OCI-LY7 (cell line): Measurements from ENCODE around the gene CSH1. TPM values are rescaled to one million over a fixed set of nuclear protein-coding genes. Genes with fewer than 3 reads are reported as not detected.
"Not testable (repeated sequence)": the region's sequence is repeated elsewhere in the genome, so short reads cannot be mapped to it uniquely, and the experiment has no call there.

Experiments
- BruUV-seq: library from RNA; stranded (reverse); fragments of 400-500 nt; replicated peaks from 2 replicates; lab custom pipeline; 2021; lab: Mats Ljungman, UMichigan
- CTCF ChIA-PET: fragments of 300-600 bp; sonication (Branson Sonifier 250); formaldehyde crosslinking; loops from one replicate; lab custom pipeline; 2022; ENCODE audit warnings: antibody characterized with exemption; ENCODE audit not compliant: unreplicated experiment; lab: Charles Lee
- POLR2A ChIA-PET: fragments of 300-600 bp; sonication (Branson Sonifier 250); formaldehyde crosslinking; loops from one replicate; lab custom pipeline; 2022; ENCODE audit warnings: antibody characterized with exemption; lab: Charles Lee
- DNase-seq: peaks from one replicate; pipeline ENCODE4 v3.0.0-alpha.2; 2015; ENCODE audit warnings: low spot score
- H2AFZ ChIP-seq: fragments of 200-600 bp; sonication (generic), shearing (Covaris generic); 2 replicates; pipeline ENCODE4 v1.6.1; 2014; ENCODE audit warnings: mild to moderate bottlenecking, antibody characterized with exemption, low read length, moderate library complexity
- H3K27ac ChIP-seq: fragments of 200-600 bp; sonication (generic); 2 replicates; pipeline ENCODE4 v1.5.1; 2014; ENCODE audit warnings: mixed run types, low read depth, mild to moderate bottlenecking, moderate library complexity, low read length, inconsistent platforms; ENCODE audit not compliant: poor library complexity, severe bottlenecking
- H3K36me3 ChIP-seq: fragments of 200-600 bp; sonication (generic); 2 replicates; pipeline ENCODE4 v1.6.1; 2014; ENCODE audit warnings: mild to moderate bottlenecking, antibody characterized with exemption, low read length, moderate library complexity, mixed read lengths; ENCODE audit not compliant: insufficient read depth
- H3K4me1 ChIP-seq: fragments of 200-600 bp; sonication (generic); 2 replicates; pipeline ENCODE4 v1.5.1; 2014; ENCODE audit warnings: mild to moderate bottlenecking, low read length; ENCODE audit not compliant: insufficient read depth, poor library complexity, severe bottlenecking
- H3K4me2 ChIP-seq: fragments of 200-600 bp; sonication (generic); 2 replicates; pipeline ENCODE4 v1.6.1; 2014; ENCODE audit warnings: mild to moderate bottlenecking, low read length
- H3K4me3 ChIP-seq: fragments of 200-600 bp; sonication (generic); 2 replicates; pipeline ENCODE4 v1.5.1; 2014; ENCODE audit warnings: mild to moderate bottlenecking, low read depth, low read length; ENCODE audit not compliant: poor library complexity, severe bottlenecking
- H3K79me2 ChIP-seq: fragments of 200-600 bp; sonication (generic); 2 replicates; pipeline ENCODE4 v1.6.1; 2016; ENCODE audit warnings: low read depth, mild to moderate bottlenecking, low read length, moderate library complexity, mixed read lengths; ENCODE audit not compliant: insufficient read depth
- H3K9me2 ChIP-seq: fragments of 200-600 bp; sonication (generic); 2 replicates; pipeline ENCODE4 v1.6.1; 2016; ENCODE audit warnings: mild to moderate bottlenecking, low read length, mixed read lengths; ENCODE audit not compliant: insufficient read depth
- H3K9me3 ChIP-seq: fragments of 200-600 bp; sonication (generic); 2 replicates; pipeline ENCODE4 v1.6.1; 2014; ENCODE audit warnings: mild to moderate bottlenecking, mixed run types, low read length, mixed read lengths
- H4K20me1 ChIP-seq: fragments of 200-600 bp; sonication (generic); 2 replicates; pipeline ENCODE4 v1.6.1; 2014; ENCODE audit warnings: mild to moderate bottlenecking, antibody characterized with exemption, low read length, moderate library complexity, mixed read lengths; ENCODE audit not compliant: insufficient read depth
- EZH2phosphoT487 ChIP-seq: fragments of 200-600 bp; sonication (generic); IDR thresholded peaks from 2 replicates; pipeline ENCODE4 v1.6.1; 2018; ENCODE audit warnings: low read depth, borderline replicate concordance, mild to moderate bottlenecking, mixed run types, antibody characterized with exemption, low read length, moderate library complexity, mixed read lengths
- intact Hi-C: fragments of 100-400 bp; cut with micrococcal nuclease; formaldehyde crosslinking; loops from one replicate; pipeline ENCODE4 v1.10.0; 2022; ENCODE audit not compliant: unreplicated experiment
- total RNA-seq, 2 experiments: library from RNA; depleted of rRNA in 1 of 2; stranded (reverse); fragments of >200 nt in 1 of 2; shearing (Covaris generic) in 1 of 2; gene quantifications; 2 replicates each; pipeline ENCODE4 v1.2.3, GENCODE V29; 2014 to 2022
- TF ChIP-seq, protein P1 (sequence below): fragments of 200-600 bp; sonication (generic); conservative IDR thresholded peaks from 2 replicates; pipeline ENCODE4 v1.5.1; 2014; ENCODE audit warnings: mild to moderate bottlenecking, antibody characterized with exemption, low read length, moderate library complexity, mixed read lengths

CSH1 gene
- total RNA-seq, 2 experiments from 2014 or later, result not detected

DNA sequence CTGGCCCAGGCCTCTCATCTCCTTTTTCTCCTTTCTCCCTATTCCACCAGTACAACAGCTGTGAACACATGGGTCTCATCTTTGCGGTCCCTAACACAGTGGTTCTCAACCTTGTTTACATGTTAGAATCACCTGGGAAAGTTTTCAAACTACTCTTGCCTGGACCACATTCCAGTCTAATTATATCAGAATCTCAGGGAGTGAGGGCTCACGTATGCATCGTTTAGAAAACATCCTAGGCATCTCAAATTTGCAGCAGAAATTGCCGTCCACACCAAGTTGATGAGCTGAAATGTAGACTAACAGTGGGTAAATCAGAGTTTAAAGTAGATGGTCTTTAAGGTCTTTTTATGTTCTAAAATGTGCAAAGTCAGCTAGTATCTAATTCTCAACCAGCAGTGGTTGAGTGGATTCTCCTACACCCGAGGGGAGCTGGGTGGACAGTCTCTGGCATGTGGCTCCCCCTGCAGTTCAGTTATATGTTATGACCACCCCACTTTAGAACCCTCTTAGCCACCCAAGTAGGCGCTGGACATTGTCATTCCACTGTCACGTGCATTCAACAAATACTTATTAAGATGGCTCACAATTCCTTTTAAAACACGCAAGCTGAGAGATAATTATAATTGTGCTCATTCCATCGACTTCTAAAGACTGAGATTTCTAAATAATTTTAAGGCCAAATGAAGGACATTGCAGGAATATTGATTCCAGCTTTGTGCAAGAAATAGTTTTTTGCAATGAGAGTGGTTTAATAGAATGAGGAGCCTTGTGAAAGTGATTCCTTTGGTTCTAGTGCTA is 26.7 kb downstream of the CSH1 start:
- BruUV-seq, CTCF ChIA-PET: not testable (repeated sequence)

DNA sequence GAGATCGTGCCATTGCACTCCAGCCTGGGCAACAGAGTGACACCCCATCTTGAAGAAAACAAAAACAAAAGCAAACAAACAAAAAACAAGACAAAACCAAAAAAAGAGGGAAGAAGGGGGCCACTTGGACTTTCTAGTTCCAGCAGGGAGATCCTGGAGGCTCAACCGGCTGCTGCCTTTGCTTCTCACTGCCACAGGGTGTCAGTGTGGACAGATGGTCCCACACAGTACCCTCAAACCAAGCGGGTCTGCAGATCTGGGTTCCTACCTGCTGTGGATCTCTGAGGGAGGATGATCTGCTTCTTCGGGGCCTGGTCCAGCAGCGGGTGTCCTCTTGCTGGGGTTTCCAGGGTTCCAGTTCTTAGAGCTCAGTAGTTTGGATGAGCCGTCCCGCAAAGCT is 29.7 kb downstream of the CSH1 start:
- H4K20me1 ChIP-seq, H3K9me3 ChIP-seq, BruUV-seq, POLR2A ChIA-PET, H3K4me2 ChIP-seq, H3K27ac ChIP-seq, intact Hi-C loops, H3K4me1 ChIP-seq, H3K9me2 ChIP-seq, H3K79me2 ChIP-seq, H3K4me3 ChIP-seq, H3K36me3 ChIP-seq: not testable (repeated sequence)
- peak overlapping the region; percentile 39; the same call in 1 of the 2 replicates for H2AFZ ChIP-seq
- DNase-seq, result peak; percentile 31
- CTCF ChIA-PET, result interaction anchor here (1.6 kb wide), 1 partner anchor 18 kb away, joined by 4 read pairs; no protein-coding TSS in a partner anchor

More for the DNA sequence above, 26.7 kb downstream of the CSH1 start:
- H2AFZ ChIP-seq, H3K27ac ChIP-seq, H3K79me2 ChIP-seq, H3K4me2 ChIP-seq, H4K20me1 ChIP-seq, POLR2A ChIA-PET, H3K4me3 ChIP-seq, DNase-seq, H3K36me3 ChIP-seq, H3K9me2 ChIP-seq, H3K4me1 ChIP-seq, H3K9me3 ChIP-seq, intact Hi-C loops: not testable (repeated sequence)
- TF ChIP-seq, protein P1, sequence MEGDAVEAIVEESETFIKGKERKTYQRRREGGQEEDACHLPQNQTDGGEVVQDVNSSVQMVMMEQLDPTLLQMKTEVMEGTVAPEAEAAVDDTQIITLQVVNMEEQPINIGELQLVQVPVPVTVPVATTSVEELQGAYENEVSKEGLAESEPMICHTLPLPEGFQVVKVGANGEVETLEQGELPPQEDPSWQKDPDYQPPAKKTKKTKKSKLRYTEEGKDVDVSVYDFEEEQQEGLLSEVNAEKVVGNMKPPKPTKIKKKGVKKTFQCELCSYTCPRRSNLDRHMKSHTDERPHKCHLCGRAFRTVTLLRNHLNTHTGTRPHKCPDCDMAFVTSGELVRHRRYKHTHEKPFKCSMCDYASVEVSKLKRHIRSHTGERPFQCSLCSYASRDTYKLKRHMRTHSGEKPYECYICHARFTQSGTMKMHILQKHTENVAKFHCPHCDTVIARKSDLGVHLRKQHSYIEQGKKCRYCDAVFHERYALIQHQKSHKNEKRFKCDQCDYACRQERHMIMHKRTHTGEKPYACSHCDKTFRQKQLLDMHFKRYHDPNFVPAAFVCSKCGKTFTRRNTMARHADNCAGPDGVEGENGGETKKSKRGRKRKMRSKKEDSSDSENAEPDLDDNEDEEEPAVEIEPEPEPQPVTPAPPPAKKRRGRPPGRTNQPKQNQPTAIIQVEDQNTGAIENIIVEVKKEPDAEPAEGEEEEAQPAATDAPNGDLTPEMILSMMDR, result peak; percentile 52

DNA sequence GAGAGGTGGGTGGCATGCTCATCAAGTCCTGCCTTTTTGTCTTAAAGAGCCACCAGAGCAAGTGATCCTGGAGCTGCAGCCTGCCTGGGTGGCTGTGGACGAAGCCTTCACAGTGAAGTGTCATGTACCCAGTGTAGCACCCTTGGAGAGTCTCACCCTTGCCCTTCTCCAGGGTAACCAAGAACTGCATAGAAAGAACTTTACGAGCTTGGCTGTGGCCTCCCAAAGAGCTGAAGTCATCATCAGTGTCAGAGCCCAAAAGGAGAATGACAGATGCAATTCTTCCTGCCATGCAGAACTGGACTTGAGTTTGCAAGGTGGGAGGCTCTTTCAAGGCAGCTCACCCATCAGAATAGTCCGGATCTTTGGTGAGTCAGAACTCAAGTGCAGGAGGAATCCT is 37.1 kb downstream of the CSH1 start:
- Histone ChIP-seq H3K4me1 (no peaks in the 10 kb centered on the region), H4K20me1 (no peaks in the 10 kb centered on the region), H3K27ac (no peak overlapping the region), H2AFZ (no peak overlapping the region), H3K79me2 (no peaks in the 10 kb centered on the region), H3K9me2 (no peaks in the 10 kb centered on the region), H3K36me3 (no peaks in the 10 kb centered on the region), H3K9me3 (no peaks in the 10 kb centered on the region), H3K4me3 (no peak overlapping the region), H3K4me2 (no peak overlapping the region)
- intact Hi-C loops, result no loop called here
- ChIA-PET POLR2A (no interaction called here), CTCF (no interaction called here)
- no TSS peak for BruUV-seq
- TF ChIP-seq EZH2phosphoT487, result no peak
- TF ChIP-seq, protein P1, result no peak
- no peak for DNase-seq

DNA sequence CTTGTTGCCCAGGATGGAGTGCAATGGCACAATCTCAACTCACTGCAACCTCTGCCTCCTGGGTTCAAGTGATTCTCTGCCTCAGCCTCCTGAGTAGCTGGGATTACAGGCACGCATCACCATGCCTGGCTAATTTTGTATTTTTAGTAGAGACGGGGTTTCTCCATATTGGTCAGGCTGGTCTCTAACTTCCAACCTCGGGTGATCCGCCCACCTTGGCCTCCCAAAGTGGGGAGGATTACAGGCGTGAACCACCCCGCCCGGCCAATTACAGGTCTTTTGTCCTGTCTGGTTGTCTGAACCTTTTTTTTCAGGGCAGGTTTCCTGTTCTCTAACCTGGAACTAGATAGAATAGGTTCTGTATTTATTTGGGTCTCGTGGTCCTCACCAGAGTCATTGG is 39.9 kb downstream of the CSH1 start:
- H4K20me1 ChIP-seq, H3K36me3 ChIP-seq, H3K9me2 ChIP-seq, BruUV-seq, H2AFZ ChIP-seq, H3K4me2 ChIP-seq, CTCF ChIA-PET, H3K4me1 ChIP-seq, H3K27ac ChIP-seq, H3K4me3 ChIP-seq, H3K79me2 ChIP-seq, DNase-seq, intact Hi-C loops, H3K9me3 ChIP-seq: not testable (repeated sequence)
- POLR2A ChIA-PET, result interaction anchor here (0.6 to 0.7 kb wide), 2 partner anchors 181 to 304 kb away, joined by 3 read pairs; no protein-coding TSS in a partner anchor
